Inflammatory macrophage treated with lipopolysaccharide for 1 hour (primary cell): ENCODE measurements around the gene PSPN.

ENCODE experiments used
- DNase-seq, 2 donors: peaks; one replicate each; pipeline ENCODE4 v3.0.0-alpha.2; 2020 to 2022

The PSPN gene

GRCh38 chr19:6375411-6376010 is at the start of gene PSPN:
PSPN (minus strand) TSS chr19:6375933; CDS start chr19:6375849, 84 bp downstream.
- DNase-seq = no peak

- DNase-seq = peak; percentile 100
Measured at GRCh38 chr19:6424939-6425731, 49.4 kb upstream of the PSPN start.

GRCh38 chr19:6424195-6424938 is 48.6 kb upstream of the PSPN start, which contains the start of gene KHSRP:
KHSRP (minus strand) TSS chr19:6424811; CDS start chr19:6424701, 110 bp downstream.
- DNase-seq = no peak

- DNase-seq = peak; percentile 32 to 41
Measured at GRCh38 chr19:6423499-6424194, 47.9 kb upstream of the PSPN start.

- DNase-seq = no peak
Measured at GRCh38 chr19:6421075-6422014, 45.6 kb upstream of the PSPN start.

- no peak for DNase-seq
Measured at GRCh38 chr19:6418562-6418932, 42.8 kb upstream of the PSPN start.

GRCh38 chr19:6417713-6418561 is 42.2 kb upstream of the PSPN start:
- no peak for DNase-seq

- no peak for DNase-seq
Measured at GRCh38 chr19:6416658-6417405, 41.1 kb upstream of the PSPN start.

GRCh38 chr19:6415591-6416190 is 40.0 kb upstream of the PSPN start:
- no peak for DNase-seq

- no peak for DNase-seq
Measured at GRCh38 chr19:6414793-6415590, 39.3 kb upstream of the PSPN start.

- DNase-seq = no peak
Measured at GRCh38 chr19:6413721-6414643, 38.2 kb upstream of the PSPN start.

- no peak for DNase-seq
Measured at GRCh38 chr19:6413291-6413690, 37.6 kb upstream of the PSPN start.

- no peak for DNase-seq
Measured at GRCh38 chr19:6412447-6413091, 36.8 kb upstream of the PSPN start.

GRCh38 chr19:6412061-6412446 is 36.3 kb upstream of the PSPN start:
- DNase-seq = no peak

GRCh38 chr19:6409346-6409745 is 33.6 kb upstream of the PSPN start:
- DNase-seq = no peak

- peak; percentile 37 to 58 for DNase-seq
Measured at GRCh38 chr19:6406401-6406800, 30.7 kb upstream of the PSPN start.
